Panc1 (cell line): ENCODE data around the gene R3HDM2. TPM values are rescaled to one million over a fixed set of nuclear protein-coding genes. Genes with fewer than 3 reads are reported as not detected.

Experiments used
- ATAC-seq: fragments of 200-7000 bp; cut with Tn5 transposase; 2 replicates; pipeline ENCODE4 v1.9.1; 2020; ENCODE audit warnings: mild to moderate bottlenecking, moderate library complexity
- BruUV-seq: library from RNA; stranded (reverse); fragments of 400-500 nt; replicated peaks from 2 replicates; lab custom pipeline; 2021; lab: Mats Ljungman, UMichigan
- CTCF ChIA-PET: fragments of 300-600 bp; sonication (Branson Sonifier 250); formaldehyde crosslinking; loops from one replicate; lab custom pipeline; 2022; ENCODE audit warnings: antibody characterized with exemption; lab: Charles Lee
- POLR2A ChIA-PET: fragments of 300-600 bp; sonication (Branson Sonifier 250); formaldehyde crosslinking; loops from one replicate; lab custom pipeline; 2022; ENCODE audit warnings: antibody characterized with exemption; lab: Charles Lee
- DNase-seq: peaks from one replicate; pipeline ENCODE4 v3.0.0-alpha.2; 2010; ENCODE audit warnings: low read depth, low spot score
- H3K27ac ChIP-seq: 2 replicates; pipeline ENCODE4 v1.5.1; 2011; ENCODE audit warnings: mild to moderate bottlenecking, low read length, inconsistent platforms
- H3K27me3 ChIP-seq: fragments of 200-500 bp; sonication (Bioruptor generic); 2 replicates; pipeline ENCODE4 v1.6.0; 2014; ENCODE audit warnings: low read length, inconsistent platforms; ENCODE audit not compliant: control insufficient read depth, insufficient read depth
- H3K36me3 ChIP-seq: fragments of 200-500 bp; sonication (Bioruptor generic); 2 replicates; pipeline ENCODE4 v1.5.1; 2014; ENCODE audit warnings: inconsistent platforms, mild to moderate bottlenecking, low read length, moderate library complexity; ENCODE audit not compliant: control insufficient read depth, insufficient read depth
- H3K4me1 ChIP-seq: 2 replicates; pipeline ENCODE4 v1.5.1; 2011; ENCODE audit warnings: inconsistent platforms, mild to moderate bottlenecking, low read length, moderate library complexity; ENCODE audit not compliant: control insufficient read depth, insufficient read depth
- H3K4me3 ChIP-seq, 2 experiments: 2 replicates each; pipeline ENCODE4 v1.5.1; 2011 to 2012; ENCODE audit warnings: low read depth in 2 of 2, low read length in 2 of 2, mild to moderate bottlenecking in 2 of 2, inconsistent platforms in 1 of 2, moderate library complexity in 1 of 2
- H3K9me3 ChIP-seq: fragments of 200-500 bp; sonication (Bioruptor generic); 2 replicates; pipeline ENCODE4 v1.5.1; 2014; ENCODE audit warnings: low read depth, mild to moderate bottlenecking, inconsistent platforms, low read length, moderate library complexity; ENCODE audit not compliant: control insufficient read depth, insufficient read depth
- POLR2AphosphoS5 ChIP-seq: IDR thresholded peaks from 2 replicates; pipeline ENCODE4 v1.6.1; 2012; ENCODE audit warnings: mild to moderate bottlenecking, low read depth, low read length, moderate library complexity
- SIN3A ChIP-seq: IDR thresholded peaks from 2 replicates; pipeline ENCODE4 v1.6.1; 2012; ENCODE audit warnings: low read depth, mild to moderate bottlenecking, low read length, moderate library complexity, borderline replicate concordance; ENCODE audit not compliant: insufficient read depth
- TCF7L2 ChIP-seq: IDR thresholded peaks from 2 replicates; pipeline ENCODE4 v1.6.1; 2011; ENCODE audit warnings: mild to moderate bottlenecking, low read depth, low read length, inconsistent platforms
- in situ Hi-C: cut with HindIII; loops from 2 replicates; pipeline ENCODE4 v1.10.0; 2016; ENCODE audit warnings: low sequenced_read_pairs, low pct_unique_long_range_greater_than_20kb
- intact Hi-C: fragments of 100-400 bp; cut with micrococcal nuclease; formaldehyde crosslinking; loops from one replicate; pipeline ENCODE4 v1.10.0; 2022; ENCODE audit not compliant: unreplicated experiment
- total RNA-seq: library from RNA; stranded (reverse); gene quantifications from one replicate; pipeline ENCODE4 v1.2.1, GENCODE V29; 2021; ENCODE audit not compliant: unreplicated experiment
- TF ChIP-seq, protein P1 (sequence below): fragments of 450-650 bp; IDR thresholded peaks from 2 replicates; pipeline ENCODE4 v1.5.1; 2017; ENCODE audit warnings: mild to moderate bottlenecking
- TF ChIP-seq, protein P2 (sequence below), 2 experiments: IDR thresholded peaks; 2 replicates each; pipeline ENCODE4 v1.6.1; 2011 to 2012; ENCODE audit warnings: low read depth in 2 of 2, control low read depth in 1 of 2, low read length in 1 of 2, mild to moderate bottlenecking in 1 of 2, moderate library complexity in 1 of 2; ENCODE audit not compliant: insufficient read depth in 1 of 2

The R3HDM2 gene
- total RNA-seq, 1 experiment from 2014 or later = 56.5 TPM

DNA sequence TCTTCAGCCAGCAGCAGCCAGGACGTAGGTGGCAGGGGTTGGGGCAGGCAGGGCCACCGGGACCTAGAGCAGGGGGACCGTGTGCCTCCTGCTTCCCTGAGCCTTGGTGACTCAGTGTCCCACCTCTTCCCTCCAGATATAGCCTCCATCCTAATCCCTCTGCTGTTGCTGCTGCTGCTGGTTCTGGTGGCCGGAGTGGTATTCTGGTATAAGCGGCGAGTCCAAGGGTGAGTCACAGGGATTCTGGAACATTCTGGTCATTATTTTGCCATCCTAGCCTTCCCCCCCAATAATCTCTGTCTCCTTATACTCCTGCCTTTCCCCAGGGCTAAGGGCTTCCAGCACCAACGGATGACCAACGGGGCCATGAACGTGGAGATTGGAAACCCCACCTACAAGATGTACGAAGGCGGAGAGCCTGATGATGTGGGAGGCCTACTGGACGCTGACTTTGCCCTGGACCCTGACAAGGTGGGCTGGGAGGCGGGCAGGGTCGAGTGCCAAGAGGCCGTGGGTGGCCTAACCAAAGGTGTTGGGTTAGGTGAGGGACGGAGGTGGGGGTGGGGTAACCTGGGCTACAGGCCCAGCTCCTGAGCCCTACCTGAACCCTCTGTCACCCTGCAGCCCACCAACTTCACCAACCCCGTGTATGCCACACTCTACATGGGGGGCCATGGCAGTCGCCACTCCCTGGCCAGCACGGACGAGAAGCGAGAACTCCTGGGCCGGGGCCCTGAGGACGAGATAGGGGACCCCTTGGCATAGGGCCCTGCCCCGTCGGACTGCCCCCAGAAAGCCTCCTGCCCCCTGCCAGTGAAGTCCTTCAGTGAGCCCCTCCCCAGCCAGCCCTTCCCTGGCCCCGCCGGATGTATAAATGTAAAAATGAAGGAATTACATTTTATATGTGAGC is 218.8 kb downstream of the R3HDM2 start:
- ATAC-seq = no peak
- no peak for DNase-seq
- no peak for TF ChIP-seq SIN3A
- TF ChIP-seq, protein P1, sequence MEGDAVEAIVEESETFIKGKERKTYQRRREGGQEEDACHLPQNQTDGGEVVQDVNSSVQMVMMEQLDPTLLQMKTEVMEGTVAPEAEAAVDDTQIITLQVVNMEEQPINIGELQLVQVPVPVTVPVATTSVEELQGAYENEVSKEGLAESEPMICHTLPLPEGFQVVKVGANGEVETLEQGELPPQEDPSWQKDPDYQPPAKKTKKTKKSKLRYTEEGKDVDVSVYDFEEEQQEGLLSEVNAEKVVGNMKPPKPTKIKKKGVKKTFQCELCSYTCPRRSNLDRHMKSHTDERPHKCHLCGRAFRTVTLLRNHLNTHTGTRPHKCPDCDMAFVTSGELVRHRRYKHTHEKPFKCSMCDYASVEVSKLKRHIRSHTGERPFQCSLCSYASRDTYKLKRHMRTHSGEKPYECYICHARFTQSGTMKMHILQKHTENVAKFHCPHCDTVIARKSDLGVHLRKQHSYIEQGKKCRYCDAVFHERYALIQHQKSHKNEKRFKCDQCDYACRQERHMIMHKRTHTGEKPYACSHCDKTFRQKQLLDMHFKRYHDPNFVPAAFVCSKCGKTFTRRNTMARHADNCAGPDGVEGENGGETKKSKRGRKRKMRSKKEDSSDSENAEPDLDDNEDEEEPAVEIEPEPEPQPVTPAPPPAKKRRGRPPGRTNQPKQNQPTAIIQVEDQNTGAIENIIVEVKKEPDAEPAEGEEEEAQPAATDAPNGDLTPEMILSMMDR = no peak
- no peak for TF ChIP-seq TCF7L2
- TF ChIP-seq, protein P2, sequence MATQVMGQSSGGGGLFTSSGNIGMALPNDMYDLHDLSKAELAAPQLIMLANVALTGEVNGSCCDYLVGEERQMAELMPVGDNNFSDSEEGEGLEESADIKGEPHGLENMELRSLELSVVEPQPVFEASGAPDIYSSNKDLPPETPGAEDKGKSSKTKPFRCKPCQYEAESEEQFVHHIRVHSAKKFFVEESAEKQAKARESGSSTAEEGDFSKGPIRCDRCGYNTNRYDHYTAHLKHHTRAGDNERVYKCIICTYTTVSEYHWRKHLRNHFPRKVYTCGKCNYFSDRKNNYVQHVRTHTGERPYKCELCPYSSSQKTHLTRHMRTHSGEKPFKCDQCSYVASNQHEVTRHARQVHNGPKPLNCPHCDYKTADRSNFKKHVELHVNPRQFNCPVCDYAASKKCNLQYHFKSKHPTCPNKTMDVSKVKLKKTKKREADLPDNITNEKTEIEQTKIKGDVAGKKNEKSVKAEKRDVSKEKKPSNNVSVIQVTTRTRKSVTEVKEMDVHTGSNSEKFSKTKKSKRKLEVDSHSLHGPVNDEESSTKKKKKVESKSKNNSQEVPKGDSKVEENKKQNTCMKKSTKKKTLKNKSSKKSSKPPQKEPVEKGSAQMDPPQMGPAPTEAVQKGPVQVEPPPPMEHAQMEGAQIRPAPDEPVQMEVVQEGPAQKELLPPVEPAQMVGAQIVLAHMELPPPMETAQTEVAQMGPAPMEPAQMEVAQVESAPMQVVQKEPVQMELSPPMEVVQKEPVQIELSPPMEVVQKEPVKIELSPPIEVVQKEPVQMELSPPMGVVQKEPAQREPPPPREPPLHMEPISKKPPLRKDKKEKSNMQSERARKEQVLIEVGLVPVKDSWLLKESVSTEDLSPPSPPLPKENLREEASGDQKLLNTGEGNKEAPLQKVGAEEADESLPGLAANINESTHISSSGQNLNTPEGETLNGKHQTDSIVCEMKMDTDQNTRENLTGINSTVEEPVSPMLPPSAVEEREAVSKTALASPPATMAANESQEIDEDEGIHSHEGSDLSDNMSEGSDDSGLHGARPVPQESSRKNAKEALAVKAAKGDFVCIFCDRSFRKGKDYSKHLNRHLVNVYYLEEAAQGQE (IDR thresholded peaks at IDR 0.05; ENCODE audit: insufficient read depth in 1 of 2, low read depth in 2 of 2, low read length in 1 of 2) = no peak
- TF ChIP-seq POLR2AphosphoS5 = no peak
- no peaks in the 10 kb centered on the region for H3K9me3 ChIP-seq
- ChIA-PET CTCF (interaction anchor here (0.5 to 2.8 kb wide), 2 partner anchors 31 to 101 kb away, joined by 8 to 26 read pairs; no protein-coding TSS in a partner anchor), POLR2A (no interaction called here)
- no TSS peak for BruUV-seq
- no peak overlapping the region for H3K4me3 ChIP-seq
- peaks cover 10% of the 10 kb centered on the region; the same call in 1 of the 2 replicates for H3K4me1 ChIP-seq
- intact Hi-C loops = no loop called here
- H3K36me3 ChIP-seq = no peaks in the 10 kb centered on the region; the same call in 1 of the 2 replicates
- in situ Hi-C loops = no loop called here
- no peak overlapping the region for H3K27ac ChIP-seq
- H3K27me3 ChIP-seq = peaks cover 10% of the 10 kb centered on the region

DNA sequence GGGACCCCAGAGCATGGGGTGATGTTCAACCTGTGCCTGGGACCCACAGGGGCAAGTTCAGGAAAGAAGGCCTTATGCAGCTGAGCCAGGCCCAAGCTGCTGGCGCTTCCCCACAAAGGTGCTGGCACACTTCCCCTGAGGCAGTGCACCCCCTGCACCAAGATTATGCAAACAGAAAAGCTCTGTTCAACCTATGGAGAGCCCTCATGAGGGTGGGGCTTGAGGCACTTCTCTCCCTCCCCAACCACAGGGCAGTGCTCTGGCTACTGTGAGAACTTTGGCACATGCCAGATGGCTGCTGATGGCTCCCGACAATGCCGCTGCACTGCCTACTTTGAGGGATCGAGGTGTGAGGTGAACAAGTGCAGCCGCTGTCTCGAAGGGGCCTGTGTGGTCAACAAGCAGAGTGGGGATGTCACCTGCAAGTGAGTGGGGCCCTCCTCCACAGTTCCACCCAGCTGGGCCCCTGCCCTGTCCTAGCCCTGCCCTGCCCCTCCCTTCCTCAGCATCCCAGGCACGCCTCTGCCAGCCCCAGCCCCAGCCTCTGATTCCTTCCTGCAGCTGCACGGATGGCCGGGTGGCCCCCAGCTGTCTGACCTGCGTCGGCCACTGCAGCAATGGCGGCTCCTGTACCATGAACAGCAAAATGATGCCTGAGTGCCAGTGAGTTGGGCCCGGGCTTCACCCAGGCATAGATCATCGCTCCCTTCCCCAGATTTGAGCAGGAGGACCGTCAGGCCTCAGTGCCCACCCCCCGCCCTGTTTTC is 219.7 kb downstream of the R3HDM2 start:
- intact Hi-C loops (no loop called here), in situ Hi-C loops (no loop called here)
- POLR2A ChIA-PET = no interaction called here
- Histone ChIP-seq H3K27me3 (peaks cover 10% of the 10 kb centered on the region), H3K4me3 (no peak overlapping the region), H3K36me3 (no peaks in the 10 kb centered on the region), H3K4me1 (peaks cover 10% of the 10 kb centered on the region; the same call in 1 of the 2 replicates), H3K27ac (no peak overlapping the region), H3K9me3 (no peaks in the 10 kb centered on the region)
- no TSS peak for BruUV-seq
- no peak for DNase-seq
- ATAC-seq = no peak
- CTCF ChIA-PET = no interaction called here
- TF ChIP-seq POLR2AphosphoS5 = no peak
- TF ChIP-seq, protein P1 = no peak
- TF ChIP-seq, protein P2 (IDR thresholded peaks at IDR 0.05; ENCODE audit: insufficient read depth in 1 of 2, low read depth in 2 of 2, low read length in 1 of 2) = no peak
- no peak for TF ChIP-seq TCF7L2
- no peak for TF ChIP-seq SIN3A
